Type B pancreatic cell (in vitro differentiated cells): Measurements from ENCODE around the gene CETN2. TPM values are rescaled to one million over a fixed set of nuclear protein-coding genes. Genes with fewer than 3 reads are reported as not detected.

ENCODE experiments used
- DNase-seq: peaks from one replicate; pipeline ENCODE4 v3.0.0; 2021; ENCODE audit warnings: mixed read lengths; ENCODE audit not compliant: unreplicated experiment; ENCODE audit errors: extremely low spot score
- H3K27ac Mint-ChIP-seq: 2 replicates; pipeline ENCODE4 v1.8.0; 2021; ENCODE audit warnings: mild to moderate bottlenecking, mixed read lengths
- H3K27me3 Mint-ChIP-seq: 2 replicates; pipeline ENCODE4 v1.8.0; 2021; ENCODE audit warnings: mixed read lengths
- H3K36me3 Mint-ChIP-seq: 2 replicates; pipeline ENCODE4 v1.8.0; 2021; ENCODE audit warnings: mixed read lengths
- H3K4me1 Mint-ChIP-seq: one replicate; pipeline ENCODE4 v1.8.0; 2021; ENCODE audit warnings: mixed read lengths; ENCODE audit not compliant: unreplicated experiment
- H3K4me3 Mint-ChIP-seq: 2 replicates; pipeline ENCODE4 v1.8.0; 2021; ENCODE audit warnings: mild to moderate bottlenecking, mixed read lengths
- H3K9me3 Mint-ChIP-seq: 2 replicates; pipeline ENCODE4 v1.8.0; 2021; ENCODE audit warnings: mixed read lengths
- total RNA-seq: library from RNA; stranded (reverse); gene quantifications from 2 replicates; pipeline ENCODE4 v1.2.1, GENCODE V29; 2021; ENCODE audit warnings: low replicate concordance
- TF ChIP-seq, protein P1 (sequence below): fragments of 200-600 bp; sonication (generic); conservative IDR thresholded peaks from 2 replicates; pipeline ENCODE4 v1.5.0; 2021; ENCODE audit warnings: antibody characterized with exemption, mild to moderate bottlenecking

CETN2 gene
- total RNA-seq, 1 donor from 2014 or later, result 66.3 TPM

DNA sequence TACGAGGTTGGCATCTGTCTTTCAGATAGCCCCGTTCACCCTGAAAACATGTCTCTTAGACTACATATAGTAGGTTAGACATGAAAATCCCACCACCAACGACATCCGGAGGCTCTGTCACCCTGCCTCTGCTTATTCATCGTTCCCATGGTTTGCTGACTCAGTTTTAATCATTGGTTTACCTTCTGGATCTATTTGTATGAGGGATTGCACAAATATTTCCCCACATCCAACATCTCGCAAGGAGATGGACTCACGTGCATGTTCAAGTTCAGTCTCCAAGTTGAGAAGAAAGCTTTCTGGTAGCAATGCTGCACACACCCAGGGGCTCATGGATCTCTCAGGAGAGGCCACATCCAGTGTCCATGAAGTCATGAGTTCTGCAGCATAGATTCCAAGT lies 10.8 kb downstream of the CETN2 start:
- no peaks in the 10 kb centered on the region for H3K36me3 Mint-ChIP-seq

DNA sequence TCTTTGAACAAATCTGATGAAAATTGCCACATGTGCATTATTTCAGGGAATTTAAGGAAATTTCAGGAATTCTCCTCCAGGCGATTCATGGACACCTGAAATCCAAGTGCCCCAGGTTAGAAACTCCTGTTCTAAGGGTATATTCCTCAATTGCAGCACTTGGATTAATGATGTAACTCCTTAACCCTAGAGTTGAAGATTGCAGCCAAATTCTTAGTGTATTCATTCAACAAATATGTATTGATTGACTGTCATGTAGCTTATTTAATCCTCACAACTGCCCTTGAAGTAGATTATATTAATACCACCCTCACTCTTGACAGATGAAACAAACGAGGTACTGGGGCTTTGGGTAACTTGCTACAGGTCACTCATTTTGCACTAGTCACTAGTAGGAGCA lies 11.3 kb downstream of the CETN2 start:
- Mint-ChIP-seq H3K36me3 (no peaks in the 10 kb centered on the region), H3K9me3 (no peaks in the 10 kb centered on the region), H3K4me1 (no peaks in the 10 kb centered on the region), H3K4me3 (no peak overlapping the region), H3K27ac (no peak overlapping the region), H3K27me3 (peaks cover 7% of the 10 kb centered on the region)
- TF ChIP-seq, protein P1, sequence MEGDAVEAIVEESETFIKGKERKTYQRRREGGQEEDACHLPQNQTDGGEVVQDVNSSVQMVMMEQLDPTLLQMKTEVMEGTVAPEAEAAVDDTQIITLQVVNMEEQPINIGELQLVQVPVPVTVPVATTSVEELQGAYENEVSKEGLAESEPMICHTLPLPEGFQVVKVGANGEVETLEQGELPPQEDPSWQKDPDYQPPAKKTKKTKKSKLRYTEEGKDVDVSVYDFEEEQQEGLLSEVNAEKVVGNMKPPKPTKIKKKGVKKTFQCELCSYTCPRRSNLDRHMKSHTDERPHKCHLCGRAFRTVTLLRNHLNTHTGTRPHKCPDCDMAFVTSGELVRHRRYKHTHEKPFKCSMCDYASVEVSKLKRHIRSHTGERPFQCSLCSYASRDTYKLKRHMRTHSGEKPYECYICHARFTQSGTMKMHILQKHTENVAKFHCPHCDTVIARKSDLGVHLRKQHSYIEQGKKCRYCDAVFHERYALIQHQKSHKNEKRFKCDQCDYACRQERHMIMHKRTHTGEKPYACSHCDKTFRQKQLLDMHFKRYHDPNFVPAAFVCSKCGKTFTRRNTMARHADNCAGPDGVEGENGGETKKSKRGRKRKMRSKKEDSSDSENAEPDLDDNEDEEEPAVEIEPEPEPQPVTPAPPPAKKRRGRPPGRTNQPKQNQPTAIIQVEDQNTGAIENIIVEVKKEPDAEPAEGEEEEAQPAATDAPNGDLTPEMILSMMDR, result no peak
- DNase-seq, result no peak

More for the DNA sequence above, 10.8 kb downstream of the CETN2 start:
- no peak overlapping the region for H3K4me3 Mint-ChIP-seq
- H3K9me3 Mint-ChIP-seq, result no peaks in the 10 kb centered on the region
- TF ChIP-seq, protein P1, result no peak
- peaks cover 7% of the 10 kb centered on the region for H3K27me3 Mint-ChIP-seq
- no peak overlapping the region for H3K27ac Mint-ChIP-seq
- no peaks in the 10 kb centered on the region for H3K4me1 Mint-ChIP-seq
- no peak for DNase-seq

DNA sequence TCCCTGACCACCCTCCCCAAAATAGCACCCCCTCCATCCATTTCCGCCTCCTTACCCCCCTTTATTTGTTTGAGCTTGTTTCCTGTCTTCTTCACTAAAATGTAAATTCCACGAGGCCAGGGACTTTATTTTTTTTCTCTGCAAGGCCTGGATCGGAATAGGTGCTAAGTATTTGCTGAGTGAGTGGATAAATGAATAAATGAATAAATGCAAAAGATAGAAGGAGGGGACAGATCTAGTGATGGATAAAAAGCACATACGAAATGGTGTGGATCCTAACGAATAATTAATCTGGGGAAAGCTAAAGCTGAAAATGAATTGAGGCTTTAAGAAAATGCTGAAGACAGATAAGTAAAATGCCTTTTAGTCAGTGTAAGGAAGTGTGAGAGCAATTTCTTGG lies 12.2 kb downstream of the CETN2 start:
- Mint-ChIP-seq H3K4me1 (no peaks in the 10 kb centered on the region), H3K9me3 (no peaks in the 10 kb centered on the region), H3K36me3 (no peaks in the 10 kb centered on the region), H3K4me3 (no peak overlapping the region), H3K27ac (no peak overlapping the region), H3K27me3 (peaks cover 7% of the 10 kb centered on the region)
- no peak for DNase-seq
- TF ChIP-seq, protein P1, result no peak

DNA sequence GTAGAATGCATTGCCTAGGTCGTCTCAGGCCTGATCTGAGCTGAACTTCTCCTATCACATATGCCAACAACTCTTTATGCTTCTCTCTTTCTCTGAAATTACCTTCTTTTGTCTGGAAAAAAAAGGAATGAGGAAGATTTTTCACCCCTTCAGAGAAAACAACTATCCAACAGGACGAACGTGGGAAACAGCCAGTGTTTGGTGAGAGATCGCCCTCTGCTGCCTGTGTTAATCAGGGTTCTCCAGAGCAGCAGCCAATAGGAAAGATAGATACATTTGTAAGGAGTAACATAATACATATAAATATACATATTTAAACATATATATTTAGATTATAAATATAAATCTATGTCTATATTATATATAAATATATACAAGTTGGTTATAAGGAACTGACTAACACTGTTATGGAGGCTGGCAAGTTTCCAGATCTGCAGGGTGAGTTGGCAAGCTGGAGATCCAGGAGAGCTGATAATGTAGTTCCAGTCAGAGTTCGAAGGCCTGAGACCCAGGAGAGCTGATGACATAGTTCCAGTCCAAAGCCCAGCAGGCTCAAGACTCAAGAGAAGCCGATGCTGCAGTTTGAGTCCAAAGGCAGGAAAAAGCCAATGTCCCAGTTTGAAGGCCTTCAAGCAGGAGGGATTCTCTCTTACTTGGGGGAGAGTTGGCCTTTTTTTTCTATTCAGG lies 13.3 kb downstream of the CETN2 start:
- no peak overlapping the region for H3K27ac Mint-ChIP-seq
- no peak for DNase-seq

DNA sequence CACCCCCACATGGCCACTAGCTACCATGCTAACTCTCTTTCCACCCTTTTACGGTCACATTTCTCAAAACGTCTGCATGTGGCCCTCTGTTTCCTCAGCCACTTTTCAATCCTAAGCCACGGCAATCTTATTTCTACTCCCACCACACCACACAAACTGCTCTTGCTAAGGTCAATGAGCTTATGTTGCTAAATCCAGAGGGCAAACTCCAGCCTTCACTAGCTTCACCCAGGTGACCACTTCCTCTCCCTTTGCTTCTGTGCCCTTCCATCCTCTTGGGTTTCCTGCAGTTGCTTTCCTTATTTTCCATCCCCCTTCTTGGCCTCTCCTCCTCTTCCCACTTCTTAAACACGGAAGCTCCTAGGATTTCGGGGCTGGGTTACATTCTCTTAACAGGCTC lies 16.5 kb downstream of the CETN2 start:
- Mint-ChIP-seq H3K27ac (no peak overlapping the region), H3K36me3 (no peaks in the 10 kb centered on the region), H3K4me3 (no peak overlapping the region), H3K4me1 (no peaks in the 10 kb centered on the region), H3K9me3 (no peaks in the 10 kb centered on the region), H3K27me3 (peaks cover 3% of the 10 kb centered on the region)
- TF ChIP-seq, protein P1, result no peak
- no peak for DNase-seq

More for the DNA sequence above, 13.3 kb downstream of the CETN2 start:
- Mint-ChIP-seq H3K4me3 (no peak overlapping the region), H3K4me1 (no peaks in the 10 kb centered on the region), H3K9me3 (no peaks in the 10 kb centered on the region), H3K36me3 (no peaks in the 10 kb centered on the region), H3K27me3 (peaks cover 7% of the 10 kb centered on the region)
- TF ChIP-seq, protein P1, result peak; percentile 70
